Measurements from ENCODE around the gene KRTAP4-8.
"Not testable (repeated sequence)": the region's sequence is repeated elsewhere in the genome, so short reads cannot be mapped to it uniquely, and the experiment has no call there.

The KRTAP4-8 gene

DNA sequence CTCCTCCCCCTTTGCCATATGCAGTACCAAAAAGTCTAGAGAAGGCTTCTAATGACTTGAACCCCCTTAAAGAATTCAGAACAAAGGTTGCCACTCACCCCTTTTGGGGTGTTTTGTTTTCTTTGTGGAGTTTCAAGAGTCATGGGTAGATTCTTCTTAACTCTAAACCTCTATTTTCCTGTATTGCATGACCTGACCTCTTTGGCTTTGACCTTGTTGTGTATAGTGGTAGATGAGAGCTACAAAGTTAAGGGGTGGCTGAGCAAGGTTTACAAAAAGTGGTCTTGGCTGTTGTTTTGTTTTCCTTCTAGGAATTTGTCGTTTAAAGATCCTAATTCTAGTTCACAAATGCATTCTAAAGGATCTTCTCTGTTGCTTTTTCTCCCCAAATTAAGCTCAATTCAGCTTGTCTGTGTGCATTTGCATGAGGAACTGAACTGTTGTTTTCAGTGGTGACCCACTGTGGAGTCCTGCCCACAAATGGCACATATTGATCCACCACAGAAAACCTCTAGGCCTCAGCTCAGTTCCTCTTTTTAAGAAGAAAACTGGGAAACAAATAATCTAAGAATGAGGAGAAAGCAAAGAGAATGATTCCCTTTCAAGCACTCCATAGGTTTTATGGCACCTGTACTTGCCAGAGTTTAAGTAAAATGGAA lies 10.9 kb upstream of the KRTAP4-8 start:
- in situ Hi-C loops (cut with MboI; ENCODE audit: low sequenced_read_pairs) = not testable (repeated sequence)

DNA sequence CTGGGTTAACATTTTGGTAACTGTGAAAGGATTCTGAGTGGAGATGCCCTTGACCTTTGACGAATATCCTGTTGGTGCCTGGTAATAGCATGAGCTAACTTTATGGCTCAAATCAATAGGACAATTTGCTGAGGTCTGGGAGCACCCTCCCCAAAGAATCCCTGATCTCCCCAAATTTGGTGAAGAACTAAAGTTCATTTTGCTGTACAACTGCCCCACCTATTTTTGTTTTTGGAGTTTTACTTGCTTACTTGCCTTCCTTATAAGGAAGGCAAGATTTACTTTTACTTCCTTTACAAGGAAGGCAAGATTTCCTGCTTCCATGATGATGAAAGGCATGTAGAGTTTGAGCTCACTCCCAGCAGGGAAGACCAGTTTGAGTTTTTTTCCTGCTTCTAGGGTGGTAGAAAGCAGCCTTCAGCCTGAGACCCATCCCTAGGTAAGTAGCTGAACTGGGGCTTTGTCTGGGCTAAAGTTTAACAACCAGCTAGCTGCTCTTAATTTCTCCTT lies 10.1 kb upstream of the KRTAP4-8 start:
- in situ Hi-C loops (cut with MboI; ENCODE audit: low sequenced_read_pairs) = no loop called here

DNA sequence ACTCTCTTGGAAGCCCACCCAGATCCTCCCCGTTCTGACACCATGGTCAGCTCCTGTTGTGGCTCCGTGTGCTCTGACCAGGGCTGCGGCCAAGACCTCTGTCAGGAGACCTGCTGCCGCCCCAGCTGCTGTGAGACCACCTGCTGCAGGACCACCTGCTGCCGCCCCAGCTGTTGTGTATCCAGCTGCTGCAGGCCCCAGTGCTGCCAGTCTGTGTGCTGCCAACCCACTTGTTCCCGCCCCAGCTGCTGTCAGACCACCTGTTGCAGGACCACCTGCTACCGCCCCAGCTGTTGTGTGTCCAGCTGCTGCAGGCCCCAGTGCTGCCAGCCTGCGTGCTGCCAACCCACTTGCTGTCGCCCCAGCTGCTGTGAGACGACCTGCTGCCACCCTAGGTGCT lies 7.4 kb upstream of the KRTAP4-8 start, which contains the start of gene KRTAP4-9:
KRTAP4-9 (plus strand) TSS at position 43 of the 400 bp plus-strand sequence; CDS start at position 43, 0 bp downstream.
- in situ Hi-C loops (cut with MboI; ENCODE audit: low sequenced_read_pairs) = not testable (repeated sequence)

DNA sequence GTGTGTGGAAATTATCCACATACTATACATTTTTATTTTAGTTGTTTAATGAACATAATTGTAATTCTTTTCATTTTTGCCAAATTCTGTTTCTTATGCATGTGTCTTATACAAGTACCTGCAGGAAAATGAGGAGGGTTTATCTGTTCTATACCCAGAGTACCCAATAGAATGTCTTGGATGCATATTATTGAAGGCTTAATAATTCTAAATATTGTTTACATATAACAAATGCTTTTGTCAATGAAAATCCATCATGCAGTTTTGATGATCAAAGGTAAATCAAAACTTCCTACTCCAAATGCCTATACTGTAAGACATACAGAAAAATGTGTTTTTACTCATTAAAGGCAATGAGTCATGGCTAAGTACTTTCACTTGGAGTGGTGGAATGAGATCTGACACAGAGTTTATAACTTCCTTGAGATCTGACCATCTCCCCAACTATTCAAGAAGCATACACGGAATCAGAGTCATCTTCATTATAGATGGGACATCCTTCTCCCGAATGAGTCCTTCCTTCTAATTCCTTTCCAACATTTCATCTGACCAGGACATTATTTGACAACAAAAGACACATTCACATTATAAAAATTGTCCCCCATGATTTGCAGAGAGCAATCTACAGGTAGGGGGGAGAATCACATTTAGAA lies 6.6 kb upstream of the KRTAP4-8 start:
- in situ Hi-C loops (cut with MboI; ENCODE audit: low sequenced_read_pairs) = not testable (repeated sequence)

DNA sequence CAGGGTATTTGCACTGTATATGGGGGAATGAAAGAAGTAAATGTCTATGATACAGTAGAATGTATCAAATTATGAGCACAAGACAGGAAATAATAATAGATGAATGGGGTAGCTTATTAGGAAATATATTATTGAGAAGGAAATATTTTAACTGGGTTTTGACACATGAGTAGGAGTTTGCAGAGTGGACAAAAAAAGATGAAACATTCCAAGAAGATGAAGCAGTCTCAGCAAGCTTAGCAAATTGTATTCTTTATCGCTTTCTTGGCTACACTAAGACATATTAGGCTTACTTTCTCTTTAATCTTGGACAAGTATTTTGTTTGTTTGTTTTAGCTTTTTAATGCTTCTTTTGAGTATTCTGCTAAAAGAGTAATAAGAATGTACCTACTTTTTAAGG lies 6.0 kb upstream of the KRTAP4-8 start:
- in situ Hi-C loops (cut with MboI; ENCODE audit: low sequenced_read_pairs) = no loop called here

DNA sequence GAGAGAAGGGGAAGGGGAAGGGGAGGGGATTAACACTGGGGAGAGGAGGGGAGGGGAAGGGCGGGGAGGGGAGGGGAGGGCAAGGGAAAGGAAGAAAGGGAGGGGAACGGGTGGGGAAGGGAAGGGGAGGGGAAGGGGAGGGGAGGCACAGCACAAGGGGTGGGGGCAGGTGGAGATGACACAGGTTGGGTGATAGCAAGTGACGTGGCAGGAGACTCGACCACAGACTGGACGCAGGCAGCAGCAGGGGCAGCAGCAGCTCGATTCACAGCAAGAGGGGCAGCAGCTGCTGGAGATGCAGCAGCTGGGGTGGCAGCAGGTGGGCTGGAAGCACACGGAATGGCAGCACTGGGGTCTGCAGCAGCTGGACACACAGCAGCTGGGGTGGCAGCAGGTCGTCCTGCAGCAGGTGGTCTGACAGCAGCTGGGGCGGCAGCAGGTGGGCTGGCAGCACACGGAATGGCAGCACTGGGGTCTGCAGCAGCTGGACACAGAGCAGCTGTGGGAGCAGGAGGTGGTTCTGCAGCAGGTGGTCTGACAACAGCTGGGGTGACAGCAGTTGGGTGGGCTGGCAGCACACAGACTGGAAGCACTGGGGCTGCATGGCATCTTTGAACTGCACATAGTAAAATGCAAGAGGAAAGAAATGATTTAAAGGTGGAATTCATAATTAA lies 3.8 kb upstream of the KRTAP4-8 start, which contains the start of gene KRTAP4-16:
KRTAP4-16 (minus strand) TSS at position 624 of the 674 bp plus-strand sequence; CDS start at position 624, 0 bp downstream.
- in situ Hi-C loops (cut with MboI; ENCODE audit: low sequenced_read_pairs) = no loop called here

DNA sequence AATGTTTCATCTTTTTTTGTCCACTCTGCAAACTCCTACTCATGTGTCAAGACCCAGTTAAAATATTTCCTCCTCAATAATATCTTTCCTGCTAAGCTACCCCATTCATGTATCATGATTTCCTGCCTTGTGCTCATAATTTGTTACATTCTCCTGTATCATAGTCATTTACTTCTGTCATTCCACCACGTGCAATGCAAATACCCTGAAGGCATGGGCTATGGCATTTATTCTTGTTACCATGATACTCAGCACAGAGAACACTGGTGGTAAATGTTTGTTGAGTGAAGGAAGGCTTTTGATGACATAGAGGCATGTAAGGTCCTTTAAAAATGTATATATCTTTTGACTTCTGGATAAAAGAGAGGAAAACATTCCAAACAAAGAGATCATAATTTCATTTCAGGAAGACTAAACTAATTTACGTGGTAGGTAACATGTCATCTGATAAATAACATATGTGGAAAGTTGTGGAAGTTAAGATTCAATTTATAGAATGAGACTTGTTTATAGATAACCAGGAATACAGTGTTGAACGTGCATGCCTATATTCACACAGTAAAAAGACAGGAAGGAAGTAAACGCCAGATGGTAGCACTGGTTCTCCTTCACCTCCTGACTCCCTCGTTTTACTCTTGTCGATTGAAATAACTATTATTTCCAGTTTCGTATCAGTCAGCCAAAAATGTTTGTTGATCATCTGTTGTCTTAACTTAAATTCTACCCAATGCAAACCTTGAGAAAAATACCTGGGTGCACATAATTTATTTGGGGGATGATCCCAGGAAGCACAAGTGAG lies 1.9 kb upstream of the KRTAP4-8 start:
- in situ Hi-C loops (cut with MboI; ENCODE audit: low sequenced_read_pairs) = not testable (repeated sequence)

DNA sequence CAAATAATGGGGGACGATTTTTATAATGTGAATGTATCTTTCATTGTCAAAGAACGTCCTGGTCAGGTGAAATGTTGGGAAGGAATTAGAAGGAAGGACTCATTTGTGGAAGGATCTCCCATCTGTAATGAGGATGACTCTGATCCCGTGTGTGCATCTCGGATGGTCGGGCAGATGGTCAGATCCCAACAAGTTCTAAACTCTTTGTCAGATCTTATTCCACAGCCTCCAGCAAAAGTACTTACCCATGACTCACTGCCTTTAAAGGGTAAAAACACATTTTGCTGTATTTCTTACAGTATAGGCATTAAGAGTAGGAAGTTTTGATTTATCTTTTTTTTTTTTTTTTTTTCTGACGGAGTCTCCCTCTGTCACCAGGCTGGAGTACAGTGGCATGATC lies 539 bp upstream of the KRTAP4-8 start:
- in situ Hi-C loops (cut with MboI; ENCODE audit: low sequenced_read_pairs) = no loop called here

DNA sequence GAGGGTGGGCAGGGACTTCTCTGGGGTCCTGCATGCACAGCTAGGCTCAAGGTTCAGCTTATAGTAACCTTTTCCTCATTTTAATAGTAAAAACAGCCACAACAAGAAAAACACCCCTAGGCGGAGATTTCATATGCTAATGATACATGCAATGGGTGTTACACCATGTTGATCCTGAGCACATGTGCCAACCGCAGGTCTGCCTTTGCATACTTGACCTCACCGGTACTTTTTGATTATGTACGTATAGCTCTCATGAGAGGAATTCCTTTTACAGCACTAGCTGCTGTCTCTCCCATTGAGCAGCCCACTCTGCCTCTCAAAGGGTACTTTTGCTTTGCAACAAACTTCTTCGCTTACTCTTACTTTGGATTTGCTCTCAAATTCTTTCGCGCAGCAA lies 1.9 kb downstream of the KRTAP4-8 start:
- in situ Hi-C loops (cut with MboI; ENCODE audit: low sequenced_read_pairs) = no loop called here

DNA sequence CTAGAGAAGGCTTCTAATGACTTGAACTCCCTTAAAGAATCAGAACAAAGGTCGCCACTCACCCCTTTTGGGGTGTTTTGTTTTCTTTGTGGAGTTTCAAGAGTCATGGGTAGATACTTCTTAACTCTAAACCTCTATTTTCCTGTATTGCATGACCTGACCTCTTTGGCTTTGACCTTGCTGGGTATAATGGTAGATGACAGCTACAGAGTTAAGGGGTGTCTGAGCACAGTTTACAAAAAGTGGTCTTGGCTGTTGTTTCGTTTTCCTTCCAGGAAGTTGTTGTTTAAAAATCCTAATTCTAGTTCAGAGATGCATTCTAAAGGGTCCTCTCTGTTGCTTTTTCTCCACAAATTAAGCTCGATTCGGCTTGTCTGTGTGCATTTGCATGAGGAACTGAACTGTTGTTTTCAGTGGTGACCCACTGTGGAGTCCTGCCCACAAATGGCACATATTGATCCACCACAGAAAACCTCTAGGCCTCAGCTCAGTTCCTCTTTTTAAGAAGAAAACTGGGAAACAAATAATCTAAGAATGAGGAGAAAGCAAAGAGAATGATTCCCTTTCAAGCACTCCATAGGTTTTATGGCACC lies 9.1 kb downstream of the KRTAP4-8 start:
- in situ Hi-C loops (cut with MboI; ENCODE audit: low sequenced_read_pairs) = not testable (repeated sequence)

DNA sequence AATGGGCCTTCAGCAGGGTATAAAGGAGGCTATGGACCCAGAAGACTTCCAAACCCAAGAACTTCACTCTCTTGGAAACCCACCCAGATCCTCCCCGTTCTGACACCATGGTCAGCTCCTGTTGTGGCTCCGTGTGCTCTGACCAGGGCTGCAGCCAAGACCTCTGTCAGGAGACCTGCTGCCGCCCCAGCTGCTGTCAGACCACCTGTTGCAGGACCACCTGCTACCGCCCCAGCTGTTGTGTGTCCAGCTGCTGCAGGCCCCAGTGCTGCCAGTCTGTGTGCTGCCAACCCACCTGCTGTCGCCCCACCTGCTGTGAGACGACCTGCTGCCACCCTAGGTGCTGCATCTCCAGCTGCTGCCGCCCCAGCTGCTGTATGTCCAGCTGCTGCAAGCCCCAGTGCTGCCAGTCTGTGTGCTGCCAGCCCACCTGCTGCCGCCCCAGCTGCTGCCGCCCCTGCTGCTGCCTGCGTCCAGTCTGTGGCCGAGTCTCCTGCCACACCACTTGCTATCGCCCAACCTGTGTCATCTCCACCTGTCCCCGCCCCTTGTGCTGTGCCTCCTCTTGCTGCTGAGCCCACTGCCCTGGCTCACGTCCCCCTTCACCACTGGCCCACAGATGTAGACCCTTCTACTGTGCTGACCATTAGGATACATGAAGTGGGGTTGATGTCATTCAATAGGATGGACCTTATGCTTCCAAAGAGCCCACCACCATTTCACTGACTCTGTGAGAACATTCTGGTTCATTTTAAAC lies 13.7 kb downstream of the KRTAP4-8 start, which contains the start of gene KRTAP4-7:
KRTAP4-7 (plus strand) TSS at position 51 of the 757 bp plus-strand sequence; CDS start at position 108, 57 bp downstream.
- in situ Hi-C loops (cut with MboI; ENCODE audit: low sequenced_read_pairs) = not testable (repeated sequence)

DNA sequence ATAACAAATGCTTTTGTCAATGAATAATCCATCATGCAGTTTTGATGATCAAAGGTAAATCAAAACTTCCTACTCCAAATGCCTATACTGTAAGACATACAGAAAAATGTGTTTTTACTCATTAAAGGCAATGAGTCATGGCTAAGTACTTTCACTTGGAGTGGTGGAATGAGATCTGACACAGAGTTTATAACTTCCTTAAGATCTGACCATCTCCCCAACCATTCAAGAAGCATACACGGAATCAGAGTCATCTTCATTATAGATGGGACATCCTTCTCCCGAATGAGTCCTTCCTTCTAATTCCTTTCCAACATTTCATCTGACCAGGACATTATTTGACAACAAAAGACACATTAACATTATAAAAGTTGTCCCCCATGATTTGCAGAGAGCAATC lies 14.5 kb downstream of the KRTAP4-8 start:
- in situ Hi-C loops (cut with MboI; ENCODE audit: low sequenced_read_pairs) = not testable (repeated sequence)

DNA sequence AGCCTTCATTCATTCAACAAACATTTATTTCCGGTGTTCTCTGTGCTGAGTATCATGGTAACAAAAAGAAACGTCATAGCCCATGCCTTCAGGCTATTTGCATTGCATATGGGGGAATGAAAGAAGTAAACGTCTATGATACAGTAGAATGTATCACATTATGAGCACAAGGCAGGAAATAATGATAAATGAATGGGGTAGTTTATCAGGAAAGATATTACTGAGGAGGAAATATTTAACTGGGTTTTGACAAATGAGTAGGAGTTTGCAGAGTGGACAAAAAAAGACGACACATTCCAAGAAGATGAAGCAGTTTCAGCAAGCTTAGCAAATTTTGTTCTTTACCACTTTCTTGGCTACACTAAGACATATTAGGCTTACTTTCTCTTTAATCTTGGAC lies 15.3 kb downstream of the KRTAP4-8 start:
- in situ Hi-C loops (cut with MboI; ENCODE audit: low sequenced_read_pairs) = no loop called here

DNA sequence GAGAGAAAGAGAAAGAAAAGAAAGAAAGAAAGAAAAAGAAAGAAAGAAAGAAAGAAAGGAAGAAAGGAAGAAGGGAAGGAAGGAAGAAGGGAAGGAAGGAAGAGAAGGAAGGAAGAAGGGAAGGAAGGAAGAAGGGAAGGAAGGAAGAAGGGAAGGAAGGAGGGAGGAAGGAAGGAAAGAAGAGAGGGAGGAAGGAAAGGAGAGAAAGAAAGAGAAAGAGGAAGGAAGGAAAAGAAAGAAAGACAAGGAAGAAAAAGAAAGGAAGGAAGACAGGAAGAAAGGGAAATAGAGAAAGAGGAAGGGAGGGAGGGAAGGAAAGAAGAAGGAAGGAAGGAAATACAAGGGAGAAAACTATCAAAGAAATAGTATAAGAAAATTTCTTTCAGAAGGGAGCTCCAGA lies 21.2 kb downstream of the KRTAP4-8 start:
- in situ Hi-C loops (cut with MboI; ENCODE audit: low sequenced_read_pairs) = no loop called here

DNA sequence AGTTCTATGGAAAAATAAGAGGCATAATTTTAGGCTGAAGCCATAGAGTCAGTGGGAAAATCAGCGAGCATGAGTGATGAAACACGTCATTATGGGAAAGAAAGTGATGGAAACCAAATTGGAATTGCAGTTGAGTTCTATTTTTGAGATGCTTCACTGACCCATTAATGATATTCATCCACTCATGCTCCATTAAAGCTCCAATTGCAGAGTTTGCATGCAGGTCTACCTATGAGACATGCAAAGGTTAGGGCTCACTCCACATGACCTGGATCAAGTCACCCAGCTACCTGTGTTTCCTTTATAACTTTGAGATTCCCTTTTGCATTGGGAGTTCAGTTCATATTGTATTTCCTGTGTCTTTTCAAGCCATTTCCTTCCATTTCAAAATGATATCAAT lies 24.3 kb downstream of the KRTAP4-8 start:
- in situ Hi-C loops (cut with MboI; ENCODE audit: low sequenced_read_pairs) = no loop called here

DNA sequence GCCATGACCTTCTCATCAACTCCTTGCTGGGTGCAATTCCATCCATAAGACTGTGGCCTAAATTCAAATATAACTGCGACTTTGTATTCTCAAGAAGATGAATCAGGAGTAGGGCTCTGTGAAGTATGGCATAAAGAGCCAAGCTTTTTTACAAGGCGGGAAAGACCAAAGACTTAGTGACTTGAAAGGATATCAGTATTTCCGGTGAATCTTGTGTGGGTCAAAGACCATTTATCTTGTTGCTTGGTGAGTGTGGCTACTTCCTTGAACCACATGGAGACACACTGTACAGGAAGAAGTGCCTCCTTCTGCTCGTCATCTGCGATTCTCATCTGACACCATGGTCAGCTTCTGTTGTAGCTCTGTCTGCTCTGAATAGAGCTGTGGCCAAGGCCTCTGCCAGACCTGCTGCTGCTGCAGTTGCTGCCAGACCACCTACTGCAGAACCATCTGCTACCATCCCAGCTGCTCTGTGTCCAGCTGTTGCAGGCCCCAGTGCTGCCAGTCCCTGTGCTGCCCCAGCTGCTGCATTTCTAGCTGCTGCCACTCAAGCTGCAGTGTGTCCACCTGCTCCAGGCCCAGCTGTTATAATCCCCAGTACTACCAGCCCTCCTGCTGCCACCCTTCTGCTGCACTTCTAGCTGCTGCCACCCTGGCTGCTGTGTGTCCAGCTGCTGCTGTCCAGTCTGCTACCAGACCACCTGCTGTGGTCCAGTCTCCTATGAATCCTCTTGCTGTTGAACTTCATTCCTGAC lies 26.2 kb downstream of the KRTAP4-8 start:
- in situ Hi-C loops (cut with MboI; ENCODE audit: low sequenced_read_pairs) = no loop called here

DNA sequence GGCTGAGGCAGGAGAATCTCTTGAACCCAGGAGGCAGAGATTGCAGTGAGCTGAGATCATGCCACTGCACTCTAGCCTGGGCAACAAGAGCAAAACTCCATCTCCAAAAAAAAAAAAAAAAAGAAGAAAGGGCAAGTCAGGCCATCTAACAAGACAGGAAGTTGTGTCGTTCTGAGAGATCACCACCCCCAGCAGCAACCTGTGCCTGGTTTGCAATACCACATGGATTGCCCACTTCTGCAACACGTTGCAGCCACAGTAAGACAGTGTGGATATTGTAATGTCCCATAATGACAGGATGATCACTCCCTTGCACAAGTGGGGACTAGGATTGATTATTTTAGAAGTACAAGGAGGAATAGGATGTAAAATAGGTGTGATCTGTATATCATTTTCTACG lies 28.9 kb downstream of the KRTAP4-8 start:
- in situ Hi-C loops (cut with MboI; ENCODE audit: low sequenced_read_pairs) = no loop called here

DNA sequence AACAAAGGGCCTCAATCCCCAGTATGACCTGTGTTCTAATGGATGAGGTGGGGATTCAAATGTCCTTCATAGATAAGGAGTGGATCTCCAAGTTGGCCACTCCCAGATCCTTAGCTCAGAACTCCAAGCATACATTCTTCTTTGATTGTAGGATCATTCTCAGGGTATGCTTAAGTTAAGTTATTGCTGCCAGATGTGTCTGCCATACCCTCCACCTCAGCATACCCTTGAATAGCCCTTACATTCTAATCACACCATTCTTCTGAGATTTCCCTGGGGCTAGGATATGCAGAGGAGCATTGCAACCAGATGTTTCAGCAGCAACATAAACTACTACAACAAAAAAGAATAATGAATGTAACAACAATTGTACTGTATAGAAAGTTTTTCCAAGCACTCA lies 30.7 kb downstream of the KRTAP4-8 start:
- in situ Hi-C loops (cut with MboI; ENCODE audit: low sequenced_read_pairs) = no loop called here
